Measurements from ENCODE around the gene CRYGN.

The CRYGN gene

DNA sequence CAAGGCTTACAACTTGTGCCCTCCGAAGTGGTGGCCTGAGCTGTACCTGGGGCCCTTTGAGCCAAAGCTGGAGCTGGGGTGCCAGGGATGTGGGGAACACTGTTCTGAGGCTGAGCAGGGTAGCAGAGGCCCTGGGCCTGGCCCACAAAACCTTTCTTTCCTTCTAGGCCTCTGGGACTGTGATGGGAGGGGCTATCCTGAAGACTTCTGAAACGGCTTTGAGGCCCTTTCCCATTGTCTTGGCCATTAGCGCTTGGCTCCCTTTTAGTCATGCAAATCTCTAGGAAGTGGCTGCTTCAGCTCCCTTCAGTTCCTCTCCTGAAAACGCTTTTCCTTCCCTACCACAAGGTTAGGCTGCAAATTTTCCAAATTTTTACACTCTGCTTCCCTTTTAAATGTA, 16.8 kb upstream of the CRYGN start:
- TF ChIP-seq TAF1 (IDR thresholded peaks at IDR 0.05; ENCODE audit: borderline replicate concordance, insufficient read depth, low read length) = no peak

DNA sequence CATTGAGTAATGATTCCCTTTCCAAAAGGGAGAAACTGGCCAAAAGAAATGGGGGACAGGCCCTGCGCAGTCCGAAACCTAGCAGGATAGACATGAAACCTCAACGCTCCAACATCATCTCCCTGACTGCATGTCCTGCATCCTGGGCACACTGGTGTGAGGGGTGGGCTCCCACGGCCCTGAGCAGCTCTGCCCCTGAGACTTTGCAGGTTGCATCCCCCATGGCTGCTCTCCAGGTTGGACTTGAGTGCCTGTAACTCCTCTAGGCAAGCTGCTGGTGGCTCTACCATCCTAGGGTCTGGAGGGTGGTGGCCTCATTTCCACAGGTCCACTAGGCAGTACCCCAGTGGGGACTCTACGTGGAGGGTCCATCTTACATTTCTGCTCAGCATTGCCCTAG, 16.3 kb upstream of the CRYGN start:
- TF ChIP-seq, protein P1, sequence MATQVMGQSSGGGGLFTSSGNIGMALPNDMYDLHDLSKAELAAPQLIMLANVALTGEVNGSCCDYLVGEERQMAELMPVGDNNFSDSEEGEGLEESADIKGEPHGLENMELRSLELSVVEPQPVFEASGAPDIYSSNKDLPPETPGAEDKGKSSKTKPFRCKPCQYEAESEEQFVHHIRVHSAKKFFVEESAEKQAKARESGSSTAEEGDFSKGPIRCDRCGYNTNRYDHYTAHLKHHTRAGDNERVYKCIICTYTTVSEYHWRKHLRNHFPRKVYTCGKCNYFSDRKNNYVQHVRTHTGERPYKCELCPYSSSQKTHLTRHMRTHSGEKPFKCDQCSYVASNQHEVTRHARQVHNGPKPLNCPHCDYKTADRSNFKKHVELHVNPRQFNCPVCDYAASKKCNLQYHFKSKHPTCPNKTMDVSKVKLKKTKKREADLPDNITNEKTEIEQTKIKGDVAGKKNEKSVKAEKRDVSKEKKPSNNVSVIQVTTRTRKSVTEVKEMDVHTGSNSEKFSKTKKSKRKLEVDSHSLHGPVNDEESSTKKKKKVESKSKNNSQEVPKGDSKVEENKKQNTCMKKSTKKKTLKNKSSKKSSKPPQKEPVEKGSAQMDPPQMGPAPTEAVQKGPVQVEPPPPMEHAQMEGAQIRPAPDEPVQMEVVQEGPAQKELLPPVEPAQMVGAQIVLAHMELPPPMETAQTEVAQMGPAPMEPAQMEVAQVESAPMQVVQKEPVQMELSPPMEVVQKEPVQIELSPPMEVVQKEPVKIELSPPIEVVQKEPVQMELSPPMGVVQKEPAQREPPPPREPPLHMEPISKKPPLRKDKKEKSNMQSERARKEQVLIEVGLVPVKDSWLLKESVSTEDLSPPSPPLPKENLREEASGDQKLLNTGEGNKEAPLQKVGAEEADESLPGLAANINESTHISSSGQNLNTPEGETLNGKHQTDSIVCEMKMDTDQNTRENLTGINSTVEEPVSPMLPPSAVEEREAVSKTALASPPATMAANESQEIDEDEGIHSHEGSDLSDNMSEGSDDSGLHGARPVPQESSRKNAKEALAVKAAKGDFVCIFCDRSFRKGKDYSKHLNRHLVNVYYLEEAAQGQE (IDR thresholded peaks at IDR 0.05; ENCODE audit: insufficient read depth in 1 of 2, low read depth in 2 of 2, low read length in 2 of 2) = no peak
- no peak for TF ChIP-seq FOXP2 (optimal IDR thresholded peaks at IDR 0.05; ENCODE audit: borderline replicate concordance, extremely low read depth, extremely low read length, insufficient read depth)

DNA sequence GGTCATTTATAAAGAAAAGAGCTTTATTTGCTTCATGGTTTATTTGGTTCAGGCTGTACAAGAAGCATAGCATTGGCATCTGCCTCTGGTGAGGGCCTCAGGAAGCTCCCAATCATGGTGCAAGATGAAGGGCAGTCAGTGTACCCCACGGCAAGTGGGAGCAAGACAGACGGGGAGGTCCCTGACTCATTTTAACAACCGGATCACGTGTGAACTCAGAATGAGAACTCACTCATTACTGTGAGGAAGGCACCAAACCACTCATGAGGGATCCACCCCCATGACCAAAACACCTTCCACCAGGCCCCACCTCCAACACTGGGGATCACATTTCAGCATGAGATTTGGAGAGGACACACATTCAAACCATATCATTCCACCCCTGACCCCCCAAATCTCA, 15.7 kb upstream of the CRYGN start:
- no peak for TF ChIP-seq TAF1 (IDR thresholded peaks at IDR 0.05; ENCODE audit: borderline replicate concordance, insufficient read depth, low read length)
- no peak for TF ChIP-seq SIN3A (IDR thresholded peaks at IDR 0.05; ENCODE audit: borderline replicate concordance, insufficient read depth, low read length)

DNA sequence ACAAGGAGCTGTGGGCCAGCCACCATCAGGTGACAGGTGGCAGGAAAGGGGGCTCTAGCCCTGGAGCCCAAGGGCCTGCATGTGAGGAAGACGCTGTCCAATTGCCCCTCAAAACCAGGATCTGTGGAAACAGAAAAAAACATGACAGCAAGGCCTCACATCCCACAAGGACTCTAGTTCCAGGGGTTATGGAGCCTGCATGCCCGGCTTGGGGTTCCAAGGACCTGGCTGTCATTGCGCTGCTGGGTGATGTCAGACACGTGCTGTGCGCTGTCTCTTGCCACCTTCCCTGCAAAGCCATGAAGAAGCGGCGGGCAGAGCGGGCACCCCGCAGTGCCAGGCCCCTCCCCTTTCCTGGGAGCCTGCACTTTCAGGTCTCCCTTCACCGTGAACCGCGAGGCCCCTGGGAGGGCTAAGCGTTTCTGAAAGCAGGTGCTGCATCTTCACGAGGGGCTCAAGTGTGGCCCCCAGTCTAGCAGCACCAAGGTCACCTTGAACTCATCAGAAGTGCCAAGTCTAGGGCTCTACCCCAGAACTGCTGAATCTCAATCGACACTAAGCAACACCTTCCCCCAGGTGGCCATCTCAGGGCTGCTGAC, 15.1 kb upstream of the CRYGN start:
- TF ChIP-seq TAF1 (IDR thresholded peaks at IDR 0.05; ENCODE audit: borderline replicate concordance, insufficient read depth, low read length) (no peak), FOXP2 (optimal IDR thresholded peaks at IDR 0.05; ENCODE audit: borderline replicate concordance, extremely low read depth, extremely low read length, insufficient read depth) (no peak), SIN3A (IDR thresholded peaks at IDR 0.05; ENCODE audit: borderline replicate concordance, insufficient read depth, low read length) (no peak), POLR2AphosphoS5 (IDR thresholded peaks at IDR 0.05; ENCODE audit: low read depth, low read length) (no peak)
- TF ChIP-seq, protein P1 (IDR thresholded peaks at IDR 0.05; ENCODE audit: insufficient read depth in 1 of 2, low read depth in 2 of 2, low read length in 2 of 2) = no peak

DNA sequence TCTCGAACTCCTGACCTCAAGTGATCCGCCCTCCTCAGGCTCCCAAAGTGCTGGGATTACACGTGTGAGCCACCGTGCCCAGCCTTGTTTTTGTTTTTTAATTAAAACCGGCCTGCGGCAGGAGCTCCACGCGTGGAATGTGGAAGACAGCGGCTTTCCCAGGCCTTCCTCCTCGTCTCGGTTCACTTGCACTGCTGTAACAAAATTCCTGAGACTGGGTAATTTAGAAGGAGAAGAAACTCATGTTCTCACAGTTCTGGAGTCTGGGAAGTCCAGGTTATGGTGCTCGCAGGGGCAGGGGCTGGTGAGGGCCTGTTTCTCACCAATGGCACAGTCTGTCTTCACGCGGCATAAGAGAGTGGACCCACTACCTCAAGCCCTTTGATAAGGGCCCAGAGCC, 14.4 kb upstream of the CRYGN start:
- TF ChIP-seq SIN3A (IDR thresholded peaks at IDR 0.05; ENCODE audit: borderline replicate concordance, insufficient read depth, low read length) (no peak), POLR2AphosphoS5 (IDR thresholded peaks at IDR 0.05; ENCODE audit: low read depth, low read length) (no peak)
- TF ChIP-seq, protein P1 (IDR thresholded peaks at IDR 0.05; ENCODE audit: insufficient read depth in 1 of 2, low read depth in 2 of 2, low read length in 2 of 2) = no peak

DNA sequence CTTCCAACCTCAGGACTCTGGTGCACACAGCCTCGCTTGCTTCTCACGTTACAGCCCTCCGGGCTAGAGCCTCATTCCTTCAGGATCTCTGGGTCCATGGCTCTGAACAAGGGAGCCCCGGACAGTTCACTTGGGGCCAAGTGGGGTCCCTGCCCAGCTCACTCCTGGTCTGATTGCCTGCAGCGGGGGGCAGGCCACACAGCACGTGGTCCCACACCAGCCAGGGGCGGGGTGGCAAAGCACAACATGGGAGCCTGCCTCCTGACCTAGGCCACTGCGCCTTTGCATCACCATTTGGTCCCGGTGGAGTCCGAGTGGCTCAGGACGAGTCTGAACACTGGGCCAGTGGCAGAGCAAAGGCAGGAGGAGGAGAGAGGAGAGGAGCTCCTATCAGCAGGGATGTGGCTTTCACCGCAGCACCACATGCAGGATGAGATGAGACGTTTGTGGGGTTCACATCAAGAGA, 13.4 kb upstream of the CRYGN start:
- TF ChIP-seq POLR2AphosphoS5 (IDR thresholded peaks at IDR 0.05; ENCODE audit: low read depth, low read length) (no peak), FOXP2 (optimal IDR thresholded peaks at IDR 0.05; ENCODE audit: borderline replicate concordance, extremely low read depth, extremely low read length, insufficient read depth) (no peak), SIN3A (IDR thresholded peaks at IDR 0.05; ENCODE audit: borderline replicate concordance, insufficient read depth, low read length) (no peak), TAF1 (IDR thresholded peaks at IDR 0.05; ENCODE audit: borderline replicate concordance, insufficient read depth, low read length) (no peak)
- TF ChIP-seq, protein P1 (IDR thresholded peaks at IDR 0.05; ENCODE audit: insufficient read depth in 1 of 2, low read depth in 2 of 2, low read length in 2 of 2) = no peak
